ENCODE data around the gene ATAD3B. TPM values are rescaled to one million over a fixed set of nuclear protein-coding genes. Genes with fewer than 3 reads are reported as not detected.

ATAD3B gene
- 23.5 and 23.7 TPM in 2 replicates for polyA plus RNA-seq (2013)

GRCh38 chr1:1471389-1472052 is at the start of gene ATAD3B:
ATAD3B (plus strand) TSS chr1:1471765; CDS start chr1:1471885, 120 bp downstream.
- H3K36me3 ChIP-seq (ENCODE audit: control insufficient read depth in 1 of 2, insufficient read depth in 2 of 2, low read length in 2 of 2), result no peaks in the 10 kb centered on the region
- H2AK5ac ChIP-seq (ENCODE audit: low read length), result no peak within 1 kb of the TSS
- DNase-seq, result peak; percentile 88 to 96
- H2BK5ac ChIP-seq (ENCODE audit: low read depth, low read length, poor library complexity), result no peak within 1 kb of the TSS
- H4K91ac ChIP-seq (ENCODE audit: low read depth, low read length), result peak within 1 kb of the TSS; percentile 71
- peak within 1 kb of the TSS; percentile 57 for H2AFZ ChIP-seq (ENCODE audit: insufficient read depth, low read length, poor library complexity)
- H3K14ac ChIP-seq (ENCODE audit: low read length), result peak within 1 kb of the TSS; percentile 47
- no peak within 1 kb of the TSS for H2BK12ac ChIP-seq (ENCODE audit: low read length)
- peak within 1 kb of the TSS; percentile 6 for H3K27ac ChIP-seq (ENCODE audit: low read depth, low read length)
- H3K9ac ChIP-seq (ENCODE audit: low read length), result peak within 1 kb of the TSS; percentile 96
- peak within 1 kb of the TSS; percentile 66 for H4K8ac ChIP-seq (ENCODE audit: low read depth, low read length)
- peak within 1 kb of the TSS; percentile 65 for H4K12ac ChIP-seq (ENCODE audit: low read depth, low read length)
- H3K4ac ChIP-seq (ENCODE audit: low read depth, low read length), result peak within 1 kb of the TSS; percentile 78
- H3K27me3 ChIP-seq (ENCODE audit: insufficient read depth, low read length), result no peaks in the 10 kb centered on the region
- H3K79me1 ChIP-seq (ENCODE audit: low read length), result peaks cover 2% of the 10 kb centered on the region
- H3K4me3 ChIP-seq (ENCODE audit: low read depth, low read length), result peak within 1 kb of the TSS; percentile 95
- H3K4me1 ChIP-seq (ENCODE audit: control insufficient read depth in 1 of 2, insufficient read depth in 2 of 2, low read length in 2 of 2), result peaks cover 2 to 10% of the 10 kb centered on the region in 2 experiments
- no CpG with 5 or more reads among the region's 87 CpGs for WGBS (ENCODE audit: extremely low coverage, insufficient coverage, insufficient read length)
- peaks cover 6% of the 10 kb centered on the region for H3K79me2 ChIP-seq (ENCODE audit: control insufficient read depth, insufficient read depth, low read length, poor library complexity)
- H3K18ac ChIP-seq (ENCODE audit: low read length), result peak within 1 kb of the TSS; percentile 48
- H2BK120ac ChIP-seq (ENCODE audit: insufficient read depth, low read length, poor library complexity), result peak within 1 kb of the TSS; percentile 16
- no peaks in the 10 kb centered on the region for H3K9me3 ChIP-seq (ENCODE audit: insufficient read depth, low read depth, low read length)
- H3K23ac ChIP-seq (ENCODE audit: low read length), result no peak within 1 kb of the TSS
- peak within 1 kb of the TSS; percentile 94 for H3K4me2 ChIP-seq (ENCODE audit: low read length)

- Histone ChIP-seq H2BK5ac (ENCODE audit: low read depth, low read length, poor library complexity) (peak overlapping the region; percentile 96), H3K27me3 (ENCODE audit: insufficient read depth, low read length) (no peaks in the 10 kb centered on the region), H3K4ac (ENCODE audit: low read depth, low read length) (peak overlapping the region; percentile 94), H3K23ac (ENCODE audit: low read length) (no peak overlapping the region), H4K91ac (ENCODE audit: low read depth, low read length) (peak overlapping the region; percentile 100), H3K79me1 (ENCODE audit: low read length) (peaks cover 35% of the 10 kb centered on the region), H3K79me2 (ENCODE audit: control insufficient read depth, insufficient read depth, low read length, poor library complexity) (peaks cover 13% of the 10 kb centered on the region), H2AK5ac (ENCODE audit: low read length) (peak overlapping the region; percentile 92), H2BK12ac (ENCODE audit: low read length) (peak overlapping the region; percentile 98), H3K4me3 (ENCODE audit: low read depth, low read length) (no peak overlapping the region), H2BK120ac (ENCODE audit: insufficient read depth, low read length, poor library complexity) (peak overlapping the region; percentile 100), H3K9me3 (ENCODE audit: insufficient read depth, low read depth, low read length) (no peaks in the 10 kb centered on the region), H4K12ac (ENCODE audit: low read depth, low read length) (peak overlapping the region; percentile 58), H3K14ac (ENCODE audit: low read length) (peak overlapping the region; percentile 98), H4K8ac (ENCODE audit: low read depth, low read length) (peak overlapping the region; percentile 94), H3K9ac (ENCODE audit: low read length) (no peak overlapping the region), H3K4me2 (ENCODE audit: low read length) (no peak overlapping the region), H3K4me1 (ENCODE audit: control insufficient read depth in 1 of 2, insufficient read depth in 2 of 2, low read length in 2 of 2) (peaks cover 44% of the 10 kb centered on the region in 2 experiments), H3K18ac (ENCODE audit: low read length) (peak overlapping the region; percentile 86), H2AFZ (ENCODE audit: insufficient read depth, low read length, poor library complexity) (peak overlapping the region; percentile 44), H3K27ac (ENCODE audit: low read depth, low read length) (peak overlapping the region; percentile 92), H3K36me3 (ENCODE audit: control insufficient read depth in 1 of 2, insufficient read depth in 2 of 2, low read length in 2 of 2) (no peaks in the 10 kb centered on the region)
- no peak for DNase-seq
- no CpG with 5 or more reads among the region's 7 CpGs for WGBS (ENCODE audit: extremely low coverage, insufficient coverage, insufficient read length)
Measured at GRCh38 chr1:1421907-1422464, 49.6 kb upstream of the ATAD3B start.

- H3K9ac ChIP-seq (ENCODE audit: low read length), result no peak overlapping the region
- peak overlapping the region; percentile 98 for H2BK12ac ChIP-seq (ENCODE audit: low read length)
- peak overlapping the region; percentile 72 for H4K12ac ChIP-seq (ENCODE audit: low read depth, low read length)
- peak overlapping the region; percentile 98 for H3K14ac ChIP-seq (ENCODE audit: low read length)
- WGBS (ENCODE audit: extremely low coverage, insufficient coverage, insufficient read length), result no CpG with 5 or more reads among the region's 29 CpGs
- no peaks in the 10 kb centered on the region for H3K9me3 ChIP-seq (ENCODE audit: insufficient read depth, low read depth, low read length)
- no peaks in the 10 kb centered on the region for H3K27me3 ChIP-seq (ENCODE audit: insufficient read depth, low read length)
- peak overlapping the region; percentile 94 for H4K8ac ChIP-seq (ENCODE audit: low read depth, low read length)
- H3K23ac ChIP-seq (ENCODE audit: low read length), result no peak overlapping the region
- peaks cover 13% of the 10 kb centered on the region for H3K79me2 ChIP-seq (ENCODE audit: control insufficient read depth, insufficient read depth, low read length, poor library complexity)
- peaks cover 44% of the 10 kb centered on the region in 2 experiments for H3K4me1 ChIP-seq (ENCODE audit: control insufficient read depth in 1 of 2, insufficient read depth in 2 of 2, low read length in 2 of 2)
- peak overlapping the region; percentile 100 for H2AK5ac ChIP-seq (ENCODE audit: low read length)
- peak overlapping the region; percentile 96 for H2BK5ac ChIP-seq (ENCODE audit: low read depth, low read length, poor library complexity)
- peak overlapping the region; percentile 94 for H3K4ac ChIP-seq (ENCODE audit: low read depth, low read length)
- H4K91ac ChIP-seq (ENCODE audit: low read depth, low read length), result peak overlapping the region; percentile 100
- DNase-seq, result peak; percentile 88 to 95
- no peak overlapping the region for H3K4me2 ChIP-seq (ENCODE audit: low read length)
- H3K36me3 ChIP-seq (ENCODE audit: control insufficient read depth in 1 of 2, insufficient read depth in 2 of 2, low read length in 2 of 2), result no peaks in the 10 kb centered on the region
- H3K27ac ChIP-seq (ENCODE audit: low read depth, low read length), result peak overlapping the region; percentile 92
- H3K18ac ChIP-seq (ENCODE audit: low read length), result peak overlapping the region; percentile 97
- H3K79me1 ChIP-seq (ENCODE audit: low read length), result peaks cover 38% of the 10 kb centered on the region
- peak overlapping the region; percentile 52 for H2AFZ ChIP-seq (ENCODE audit: insufficient read depth, low read length, poor library complexity)
- no peak overlapping the region for H3K4me3 ChIP-seq (ENCODE audit: low read depth, low read length)
- peak overlapping the region; percentile 100 for H2BK120ac ChIP-seq (ENCODE audit: insufficient read depth, low read length, poor library complexity)
Measured at GRCh38 chr1:1422465-1423244, 48.9 kb upstream of the ATAD3B start.

- Histone ChIP-seq H3K9ac (ENCODE audit: low read length) (no peak overlapping the region), H3K4ac (ENCODE audit: low read depth, low read length) (no peak overlapping the region), H4K91ac (ENCODE audit: low read depth, low read length) (peak overlapping the region; percentile 87), H3K4me2 (ENCODE audit: low read length) (no peak overlapping the region), H3K79me1 (ENCODE audit: low read length) (peaks cover 39% of the 10 kb centered on the region), H2BK5ac (ENCODE audit: low read depth, low read length, poor library complexity) (peak overlapping the region; percentile 80), H3K4me1 (ENCODE audit: control insufficient read depth in 1 of 2, insufficient read depth in 2 of 2, low read length in 2 of 2) (peaks cover 44% of the 10 kb centered on the region in 2 experiments), H2AFZ (ENCODE audit: insufficient read depth, low read length, poor library complexity) (no peak overlapping the region), H2AK5ac (ENCODE audit: low read length) (peak overlapping the region; percentile 26), H3K9me3 (ENCODE audit: insufficient read depth, low read depth, low read length) (no peaks in the 10 kb centered on the region), H3K27ac (ENCODE audit: low read depth, low read length) (peak overlapping the region; percentile 22), H4K8ac (ENCODE audit: low read depth, low read length) (peak overlapping the region; percentile 26), H3K27me3 (ENCODE audit: insufficient read depth, low read length) (no peaks in the 10 kb centered on the region), H3K79me2 (ENCODE audit: control insufficient read depth, insufficient read depth, low read length, poor library complexity) (peaks cover 13% of the 10 kb centered on the region), H2BK120ac (ENCODE audit: insufficient read depth, low read length, poor library complexity) (peak overlapping the region; percentile 91), H3K18ac (ENCODE audit: low read length) (no peak overlapping the region), H3K4me3 (ENCODE audit: low read depth, low read length) (no peak overlapping the region), H3K23ac (ENCODE audit: low read length) (no peak overlapping the region), H2BK12ac (ENCODE audit: low read length) (peak overlapping the region; percentile 89), H3K36me3 (ENCODE audit: control insufficient read depth in 1 of 2, insufficient read depth in 2 of 2, low read length in 2 of 2) (no peaks in the 10 kb centered on the region), H4K12ac (ENCODE audit: low read depth, low read length) (no peak overlapping the region), H3K14ac (ENCODE audit: low read length) (no peak overlapping the region)
- DNase-seq, result no peak
- WGBS (ENCODE audit: extremely low coverage, insufficient coverage, insufficient read length), result no CpG with 5 or more reads among the region's 7 CpGs
Measured at GRCh38 chr1:1423245-1423597, 48.3 kb upstream of the ATAD3B start.

All from trophoblast cell (in vitro differentiated cells and primary cell).